ENCODE data around the gene ZNF558. TPM values are rescaled to one million over a fixed set of nuclear protein-coding genes. Genes with fewer than 3 reads are reported as not detected.

ZNF558 gene
- polyA plus RNA-seq, 1 experiment = 27.9 TPM

- CTCF ChIA-PET = no interaction called here
- no peak for DNase-seq (ENCODE audit: low read depth, low spot score)
- Histone ChIP-seq H3K27me3 (ENCODE audit: control insufficient read depth, insufficient read depth, low read length) (no peaks in the 10 kb centered on the region), H3K4me3 (ENCODE audit: low read depth, low read length) (no peak overlapping the region), H3K27ac (ENCODE audit: low read depth, low read length) (no peak overlapping the region), H3K9me3 (ENCODE audit: control insufficient read depth, insufficient read depth, low read length) (peaks cover 14% of the 10 kb centered on the region; the same call in 1 of the 2 replicates)
- POLR2A ChIA-PET = no interaction called here
- TF ChIP-seq, protein P1, sequence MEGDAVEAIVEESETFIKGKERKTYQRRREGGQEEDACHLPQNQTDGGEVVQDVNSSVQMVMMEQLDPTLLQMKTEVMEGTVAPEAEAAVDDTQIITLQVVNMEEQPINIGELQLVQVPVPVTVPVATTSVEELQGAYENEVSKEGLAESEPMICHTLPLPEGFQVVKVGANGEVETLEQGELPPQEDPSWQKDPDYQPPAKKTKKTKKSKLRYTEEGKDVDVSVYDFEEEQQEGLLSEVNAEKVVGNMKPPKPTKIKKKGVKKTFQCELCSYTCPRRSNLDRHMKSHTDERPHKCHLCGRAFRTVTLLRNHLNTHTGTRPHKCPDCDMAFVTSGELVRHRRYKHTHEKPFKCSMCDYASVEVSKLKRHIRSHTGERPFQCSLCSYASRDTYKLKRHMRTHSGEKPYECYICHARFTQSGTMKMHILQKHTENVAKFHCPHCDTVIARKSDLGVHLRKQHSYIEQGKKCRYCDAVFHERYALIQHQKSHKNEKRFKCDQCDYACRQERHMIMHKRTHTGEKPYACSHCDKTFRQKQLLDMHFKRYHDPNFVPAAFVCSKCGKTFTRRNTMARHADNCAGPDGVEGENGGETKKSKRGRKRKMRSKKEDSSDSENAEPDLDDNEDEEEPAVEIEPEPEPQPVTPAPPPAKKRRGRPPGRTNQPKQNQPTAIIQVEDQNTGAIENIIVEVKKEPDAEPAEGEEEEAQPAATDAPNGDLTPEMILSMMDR (IDR thresholded peaks at IDR 0.05; ENCODE audit: low read depth, low read length) = no peak
These were observed 4.8 kb downstream of the ZNF558 start for GRCh38 chr19:8827277-8827676.

DNA sequence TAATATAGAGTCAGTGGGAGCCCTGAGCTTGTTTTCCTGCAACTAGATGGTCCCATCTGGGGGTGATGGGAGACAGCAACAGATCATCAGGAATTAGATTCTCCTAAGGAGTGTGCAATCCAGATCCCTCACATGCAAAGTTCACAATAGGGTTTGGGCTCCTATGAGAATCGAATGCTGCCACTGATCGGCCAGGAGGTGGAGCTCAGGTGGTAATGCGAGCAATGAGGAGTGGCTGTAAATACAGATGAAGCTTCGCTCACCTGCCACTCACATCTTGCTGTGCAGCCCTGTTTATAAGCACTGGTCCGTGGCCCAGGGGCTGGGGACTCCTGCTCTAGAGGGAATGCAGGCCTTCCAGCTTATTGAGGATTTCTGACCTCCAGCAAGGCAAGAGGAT is 5.7 kb downstream of the ZNF558 start:
- no peak for DNase-seq (ENCODE audit: low read depth, low spot score)
- H3K27ac ChIP-seq (ENCODE audit: low read depth, low read length) = no peak overlapping the region
- POLR2A ChIA-PET = no interaction called here
- TF ChIP-seq, protein P1 (IDR thresholded peaks at IDR 0.05; ENCODE audit: low read depth, low read length) = no peak
- H3K4me3 ChIP-seq (ENCODE audit: low read depth, low read length) = no peak overlapping the region
- no peaks in the 10 kb centered on the region for H3K27me3 ChIP-seq (ENCODE audit: control insufficient read depth, insufficient read depth, low read length)
- CTCF ChIA-PET = no interaction called here
- peaks cover 14% of the 10 kb centered on the region; the same call in 1 of the 2 replicates for H3K9me3 ChIP-seq (ENCODE audit: control insufficient read depth, insufficient read depth, low read length)

GRCh38 chr19:8821748-8822241 is 10.3 kb downstream of the ZNF558 start:
- DNase-seq (ENCODE audit: low read depth, low spot score) = no peak
- H3K9me3 ChIP-seq (ENCODE audit: control insufficient read depth, insufficient read depth, low read length) = peaks cover 26% of the 10 kb centered on the region
- ChIA-PET CTCF (no interaction called here), POLR2A (interaction anchor here (0.7 kb wide), 1 partner anchor 11 kb away, joined by 3 read pairs; the partner anchor contains the start of gene MBD3L1)
- H3K27ac ChIP-seq (ENCODE audit: low read depth, low read length) = no peak overlapping the region
- TF ChIP-seq, protein P1 (IDR thresholded peaks at IDR 0.05; ENCODE audit: low read depth, low read length) = no peak
- no peak overlapping the region for H3K4me3 ChIP-seq (ENCODE audit: low read depth, low read length)
- no peaks in the 10 kb centered on the region for H3K27me3 ChIP-seq (ENCODE audit: control insufficient read depth, insufficient read depth, low read length)

GRCh38 chr19:8820234-8820633 is 11.9 kb downstream of the ZNF558 start:
- H3K4me3 ChIP-seq (ENCODE audit: low read depth, low read length) = no peak overlapping the region
- POLR2A ChIA-PET = interaction anchor here (0.6 kb wide), 1 partner anchor 88 kb away, joined by 3 read pairs; no protein-coding TSS in a partner anchor
- H3K9me3 ChIP-seq (ENCODE audit: control insufficient read depth, insufficient read depth, low read length) = peaks cover 36% of the 10 kb centered on the region
- no peak overlapping the region for H3K27ac ChIP-seq (ENCODE audit: low read depth, low read length)
- no peaks in the 10 kb centered on the region for H3K27me3 ChIP-seq (ENCODE audit: control insufficient read depth, insufficient read depth, low read length)
- TF ChIP-seq, protein P1 (IDR thresholded peaks at IDR 0.05; ENCODE audit: low read depth, low read length) = no peak
- CTCF ChIA-PET = no interaction called here
- DNase-seq (ENCODE audit: low read depth, low spot score) = no peak

GRCh38 chr19:8815780-8816179 is 16.3 kb downstream of the ZNF558 start:
- CTCF ChIA-PET = interaction anchor here (1.1 kb wide), 1 partner anchor 235 kb away, joined by 4 read pairs; no protein-coding TSS in a partner anchor

More at GRCh38 chr19:8815780-8816179, 16.3 kb downstream of the ZNF558 start:
- Histone ChIP-seq H3K9me3 (ENCODE audit: control insufficient read depth, insufficient read depth, low read length) (peaks cover 44% of the 10 kb centered on the region), H3K27ac (ENCODE audit: low read depth, low read length) (no peak overlapping the region), H3K27me3 (ENCODE audit: control insufficient read depth, insufficient read depth, low read length) (no peaks in the 10 kb centered on the region), H3K4me3 (ENCODE audit: low read depth, low read length) (no peak overlapping the region)
- TF ChIP-seq, protein P1 (IDR thresholded peaks at IDR 0.05; ENCODE audit: low read depth, low read length) = no peak
- POLR2A ChIA-PET = no interaction called here
- no peak for DNase-seq (ENCODE audit: low read depth, low spot score)
